ENCODE measurements around the gene CDK6.

DNA sequence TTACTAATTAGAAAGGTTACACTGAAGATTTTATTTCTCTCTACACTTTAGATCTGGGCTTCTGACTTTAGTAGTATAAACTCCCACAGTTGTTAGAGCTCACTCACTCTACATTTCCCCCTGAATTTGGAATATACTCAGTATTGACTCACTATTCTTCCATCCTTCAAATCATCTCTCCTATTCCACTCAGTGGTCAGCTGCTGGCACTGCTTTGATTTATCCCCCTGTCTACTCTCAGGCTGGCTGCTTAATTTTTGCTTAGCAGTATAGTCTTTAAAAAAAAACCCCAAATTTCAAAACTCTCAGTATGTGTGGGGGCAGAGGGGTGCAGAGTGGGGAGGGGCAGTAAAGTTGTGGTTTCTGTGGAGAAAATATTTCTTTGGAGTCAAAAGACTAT lies 68.9 kb downstream of the CDK6 start:
- no peak for TF ChIP-seq L3MBTL2 (conservative IDR thresholded peaks at IDR 0.05)
- TF ChIP-seq FOXK2 (IDR thresholded peaks at IDR 0.05) = no peak
- no peak for TF ChIP-seq ELF4 (IDR thresholded peaks at IDR 0.05)
- no peak for TF ChIP-seq LEF1 (IDR thresholded peaks at IDR 0.05; ENCODE audit: borderline replicate concordance)
- no peak for TF ChIP-seq TARDBP (IDR thresholded peaks at IDR 0.05)
